GM19193 (cell line): ENCODE results near the gene ALG12.

Source experiments
- POLR2A ChIP-seq: IDR thresholded peaks from 4 replicates; pipeline ENCODE4 v1.6.1; 2011; ENCODE audit not compliant: insufficient read depth, insufficient read length; ENCODE audit errors: extremely low read depth

ALG12 gene

DNA sequence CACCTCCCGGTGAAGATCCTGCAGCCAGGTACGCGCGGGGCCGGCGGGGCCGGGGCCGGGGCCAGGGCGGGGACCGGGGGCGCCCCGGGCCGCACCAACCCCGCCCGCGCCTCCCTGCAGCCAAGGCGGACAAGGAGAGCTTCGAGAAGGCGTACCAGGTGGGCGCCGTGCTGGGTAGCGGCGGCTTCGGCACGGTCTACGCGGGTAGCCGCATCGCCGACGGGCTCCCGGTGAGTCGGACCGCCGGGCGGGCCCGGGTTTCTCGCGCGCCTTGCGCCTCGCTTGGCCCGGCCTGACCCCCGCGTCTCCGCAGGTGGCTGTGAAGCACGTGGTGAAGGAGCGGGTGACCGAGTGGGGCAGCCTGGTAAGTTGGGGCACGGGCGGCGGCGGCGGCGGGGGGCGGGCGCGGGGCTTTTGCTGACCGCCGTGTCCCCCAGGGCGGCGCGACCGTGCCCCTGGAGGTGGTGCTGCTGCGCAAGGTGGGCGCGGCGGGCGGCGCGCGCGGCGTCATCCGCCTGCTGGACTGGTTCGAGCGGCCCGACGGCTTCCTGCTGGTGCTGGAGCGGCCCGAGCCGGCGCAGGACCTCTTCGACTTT, 42.9 kb upstream of the ALG12 start:
- TF ChIP-seq POLR2A, result no peak

DNA sequence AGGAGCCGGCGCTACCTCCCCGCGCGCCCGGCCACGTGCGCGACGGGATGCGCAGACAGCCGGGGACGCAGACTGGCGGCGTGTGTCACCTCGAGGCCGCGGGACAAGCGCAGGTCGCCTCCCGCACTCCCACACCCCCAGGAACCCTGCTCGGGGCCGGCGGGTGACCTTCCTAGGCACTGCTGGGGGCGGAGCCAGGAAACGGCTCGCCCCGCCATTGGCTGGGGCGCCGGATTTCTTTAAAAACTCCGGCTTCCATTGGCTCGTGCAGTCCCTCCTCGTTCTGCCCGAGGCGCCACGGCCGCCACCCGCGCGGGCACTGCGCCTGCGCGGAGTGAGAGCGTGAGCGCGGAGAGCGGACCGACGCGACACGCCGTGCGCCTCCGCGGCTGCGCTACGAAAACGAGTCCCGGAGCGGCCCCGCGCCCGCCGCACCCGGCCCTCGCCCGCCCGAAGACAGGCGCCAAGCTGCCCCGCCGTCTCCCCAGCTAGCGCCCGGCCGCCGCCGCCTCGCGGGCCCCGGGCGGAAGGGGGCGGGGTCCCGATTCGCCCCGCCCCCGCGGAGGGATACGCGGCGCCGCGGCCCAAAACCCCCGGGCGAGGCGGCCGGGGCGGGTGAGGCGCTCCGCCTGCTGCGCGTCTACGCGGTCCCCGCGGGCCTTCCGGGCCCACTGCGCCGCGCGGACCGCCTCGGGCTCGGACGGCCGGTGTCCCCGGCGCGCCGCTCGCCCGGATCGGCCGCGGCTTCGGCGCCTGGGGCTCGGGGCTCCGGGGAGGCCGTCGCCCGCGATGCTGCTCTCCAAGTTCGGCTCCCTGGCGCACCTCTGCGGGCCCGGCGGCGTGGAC, 42.1 kb upstream of the ALG12 start, which contains the start of gene PIM3:
Gene PIM3 (plus strand): TSS at position 614 of the 846 bp plus-strand sequence. CDS start 176 bp downstream, at position 790.
- peak; percentile 92 for TF ChIP-seq POLR2A

DNA sequence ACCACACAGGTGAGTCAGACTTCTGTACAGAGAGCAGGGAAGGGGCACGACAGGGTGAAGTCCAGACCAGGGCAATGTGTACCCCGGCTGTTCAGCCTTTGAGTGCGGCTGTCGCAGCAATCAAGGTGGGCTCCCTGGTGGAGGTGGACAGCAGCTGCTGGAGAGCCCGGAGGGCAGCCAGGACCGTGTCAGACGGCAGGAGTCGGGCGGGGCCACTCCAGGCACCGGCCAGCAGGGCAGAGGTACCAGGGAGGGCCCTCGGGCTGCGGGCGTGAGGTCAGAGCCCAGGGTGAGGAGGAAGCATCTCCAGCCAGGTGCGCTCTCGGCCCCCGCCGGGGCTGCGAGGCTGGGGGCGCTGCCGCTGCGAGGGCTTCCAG, 41.5 kb upstream of the ALG12 start:
- TF ChIP-seq POLR2A, result no peak

DNA sequence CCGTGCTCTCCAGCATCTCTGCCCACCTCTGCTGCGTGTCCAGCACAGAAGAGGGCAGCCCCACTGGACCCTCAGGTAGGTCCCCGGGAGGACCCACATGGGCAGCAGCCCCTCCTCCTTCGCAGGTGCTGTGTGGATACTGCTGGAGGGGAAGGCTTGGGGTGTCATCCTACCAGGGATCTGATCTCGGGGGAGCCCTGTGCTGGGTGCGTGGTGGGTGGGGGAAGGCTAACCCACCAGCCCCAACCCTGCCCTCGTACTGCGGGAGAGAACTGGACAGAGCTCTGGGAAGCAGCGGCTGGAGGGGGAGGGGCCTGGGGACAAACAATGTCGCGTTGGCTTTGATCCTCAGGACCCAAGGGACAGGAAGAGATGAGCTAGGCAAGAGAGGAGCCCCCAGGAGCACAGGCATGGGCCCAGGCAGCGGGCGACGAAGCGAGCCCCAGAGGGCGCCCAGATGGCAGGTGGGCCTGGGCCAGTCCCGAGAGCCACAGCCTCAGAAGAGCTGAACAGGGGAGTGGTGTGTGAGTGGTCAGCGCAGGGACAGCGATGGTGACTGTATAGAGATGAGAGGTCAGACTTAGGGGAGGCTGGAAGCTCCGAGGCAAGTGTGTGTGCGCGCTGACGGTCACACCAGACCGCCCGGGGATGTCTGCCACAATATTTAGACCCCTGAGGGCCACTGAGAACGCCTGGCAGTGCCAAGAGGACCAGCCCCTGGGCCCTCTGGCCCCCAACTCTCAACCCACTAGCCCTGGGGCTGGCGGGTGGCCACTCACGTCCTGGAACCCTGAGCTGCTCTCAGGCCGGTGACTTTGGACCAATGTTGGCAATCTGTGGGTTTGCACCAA, 40.9 kb upstream of the ALG12 start:
- TF ChIP-seq POLR2A, result no peak

DNA sequence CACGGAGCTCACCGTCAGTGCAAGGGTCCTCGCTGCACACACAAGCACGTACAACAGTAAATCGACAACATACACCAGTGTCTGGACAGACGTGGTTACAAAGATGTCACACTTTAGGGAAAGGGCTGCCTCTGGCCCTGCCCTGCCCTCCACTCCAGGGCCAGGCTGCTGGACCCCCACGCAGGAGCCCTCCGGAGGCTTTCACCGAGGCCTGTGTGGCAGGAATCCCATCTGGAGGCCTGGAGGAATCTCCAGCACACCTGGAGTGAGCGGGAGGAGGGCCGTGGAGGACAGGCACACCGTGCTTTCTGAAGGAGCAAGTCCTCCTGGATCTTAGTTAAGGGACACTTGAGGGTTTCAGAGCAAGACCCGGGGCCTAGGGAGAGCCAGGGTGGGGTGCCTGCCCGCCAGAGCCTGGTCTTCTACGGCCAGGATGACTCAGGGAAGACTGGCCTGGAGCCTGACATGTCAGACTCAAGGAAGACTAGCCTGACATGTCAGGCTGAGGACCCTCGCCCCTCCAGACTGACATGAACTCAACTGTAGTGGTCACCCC, 40.2 kb upstream of the ALG12 start:
- no peak for TF ChIP-seq POLR2A

DNA sequence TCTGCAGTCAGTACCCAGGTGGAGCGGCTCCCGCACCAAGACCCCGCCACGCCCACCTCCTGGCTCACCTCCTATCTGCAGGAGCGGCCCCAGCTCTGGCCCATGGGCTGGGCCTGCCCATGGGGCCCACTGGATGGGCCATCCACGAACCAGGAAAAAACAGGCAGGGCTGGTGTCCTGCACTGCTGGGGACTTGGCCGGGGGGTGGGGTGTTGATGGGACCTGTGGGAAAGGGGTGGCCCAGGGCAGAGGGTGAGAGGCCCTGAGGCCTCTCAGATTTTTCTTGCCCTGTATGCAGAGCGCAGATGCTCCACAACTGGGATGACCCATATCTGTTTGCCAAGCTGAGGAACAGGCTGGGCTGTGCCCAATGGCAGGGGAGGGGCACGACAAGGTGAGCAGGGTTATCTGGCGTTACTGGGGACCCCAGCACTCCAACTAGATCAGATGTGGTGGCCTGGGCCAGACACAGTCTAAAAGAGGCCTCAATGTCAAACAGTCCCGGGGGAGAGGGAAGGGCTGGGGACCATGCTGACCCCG, 39.7 kb upstream of the ALG12 start:
- no peak for TF ChIP-seq POLR2A

DNA sequence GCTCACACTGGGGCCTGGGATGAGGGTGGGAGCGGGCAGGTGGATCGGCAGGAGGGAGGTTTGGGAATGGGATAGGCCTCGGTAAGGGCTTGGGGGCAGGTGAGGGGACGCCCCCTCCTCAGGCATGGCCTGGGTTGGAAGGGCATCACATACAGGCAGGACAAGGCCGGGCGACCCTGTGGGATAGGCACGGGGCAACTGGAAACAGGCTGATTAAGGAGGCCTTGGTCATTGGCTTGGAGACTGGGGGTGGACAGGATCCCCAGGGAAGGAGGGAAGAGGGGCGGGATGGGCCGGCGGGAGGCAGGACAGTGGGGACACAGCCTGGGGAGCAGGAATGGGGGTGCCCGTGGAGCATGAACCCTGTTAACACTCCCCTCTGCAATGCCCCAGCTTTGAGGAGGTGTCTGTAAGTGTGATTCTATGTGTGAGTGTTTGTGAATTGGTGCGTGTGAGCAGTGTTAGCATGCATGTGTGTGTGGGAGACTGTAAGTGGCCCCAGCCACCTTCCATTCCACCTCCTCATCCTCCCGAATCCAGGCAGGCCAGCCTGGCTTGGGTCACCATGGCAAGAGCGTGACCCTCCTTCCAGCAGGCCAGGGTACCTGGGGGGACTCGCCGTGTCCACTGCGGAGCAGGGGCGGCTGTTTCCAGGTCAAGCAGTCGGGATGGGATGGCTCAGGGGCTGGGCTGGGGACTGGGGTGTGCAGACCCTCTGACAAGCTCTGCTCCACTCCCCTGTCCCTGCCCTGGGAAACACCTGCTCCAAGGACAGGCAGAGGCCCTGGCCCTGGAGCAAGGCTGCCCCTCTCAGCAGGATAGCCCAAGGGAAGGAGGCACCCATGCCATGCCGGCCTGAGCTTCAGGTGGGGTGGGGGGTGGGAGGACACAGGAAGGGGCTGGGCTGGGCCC, 38.9 kb upstream of the ALG12 start:
- TF ChIP-seq POLR2A, result no peak

DNA sequence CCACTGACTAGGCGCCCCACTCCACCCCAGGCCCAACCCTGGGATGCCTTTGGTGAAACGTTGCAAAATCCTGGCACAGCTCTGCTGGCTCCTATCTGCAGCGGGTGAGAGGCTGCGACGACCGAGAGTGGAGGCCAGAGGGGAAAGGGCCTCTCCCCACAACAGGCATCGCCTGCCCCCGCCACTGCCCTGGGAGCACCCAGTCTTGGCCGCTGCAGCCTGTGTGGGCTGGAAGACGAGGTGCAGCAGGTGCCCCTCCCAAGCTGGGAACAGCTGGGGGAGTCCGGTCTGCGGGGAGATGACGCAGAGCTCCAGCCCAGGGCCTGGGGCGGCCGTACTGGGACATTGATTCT, 38.2 kb upstream of the ALG12 start:
- TF ChIP-seq POLR2A, result no peak

DNA sequence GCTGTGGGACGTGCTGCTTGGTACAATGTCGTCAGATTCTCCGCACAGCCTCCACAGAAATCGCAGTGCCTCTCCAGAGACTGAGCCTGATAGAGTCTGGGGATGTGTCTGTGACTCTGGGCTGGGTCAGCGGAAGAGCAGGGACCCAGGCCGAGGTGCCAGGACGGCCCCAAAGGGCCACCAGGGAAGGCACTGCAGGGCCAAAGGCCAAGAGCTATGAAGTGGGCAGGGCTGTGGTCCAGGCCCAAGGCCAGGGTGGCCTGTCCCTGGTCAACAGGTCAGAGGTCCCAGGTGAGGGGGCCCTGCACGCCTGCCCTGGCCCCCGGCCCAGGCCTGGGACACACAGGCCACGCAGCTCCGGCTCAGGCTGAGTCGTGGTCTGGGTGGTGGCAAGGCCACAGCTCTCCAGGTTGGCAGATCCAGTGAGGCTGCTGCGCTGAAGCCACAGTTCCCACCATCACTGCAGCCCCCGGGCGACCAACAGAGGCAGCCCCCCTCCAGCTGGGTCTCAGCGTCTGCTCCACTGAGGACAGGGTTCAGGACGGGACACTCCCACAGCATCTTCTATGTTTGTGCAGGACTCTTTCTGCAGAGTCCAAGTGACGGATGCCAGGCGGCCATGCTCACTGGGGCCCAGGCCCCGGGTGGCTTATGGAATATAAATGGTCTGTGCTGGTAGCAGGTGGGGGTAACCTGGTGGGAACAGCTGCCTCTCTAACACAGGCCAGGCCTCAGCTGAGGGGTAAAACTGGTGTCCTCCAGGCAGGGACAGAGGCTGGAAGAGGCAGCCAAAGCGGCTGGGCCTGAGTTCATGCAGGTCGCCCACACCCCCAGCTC, 37.6 kb upstream of the ALG12 start:
- TF ChIP-seq POLR2A, result no peak

DNA sequence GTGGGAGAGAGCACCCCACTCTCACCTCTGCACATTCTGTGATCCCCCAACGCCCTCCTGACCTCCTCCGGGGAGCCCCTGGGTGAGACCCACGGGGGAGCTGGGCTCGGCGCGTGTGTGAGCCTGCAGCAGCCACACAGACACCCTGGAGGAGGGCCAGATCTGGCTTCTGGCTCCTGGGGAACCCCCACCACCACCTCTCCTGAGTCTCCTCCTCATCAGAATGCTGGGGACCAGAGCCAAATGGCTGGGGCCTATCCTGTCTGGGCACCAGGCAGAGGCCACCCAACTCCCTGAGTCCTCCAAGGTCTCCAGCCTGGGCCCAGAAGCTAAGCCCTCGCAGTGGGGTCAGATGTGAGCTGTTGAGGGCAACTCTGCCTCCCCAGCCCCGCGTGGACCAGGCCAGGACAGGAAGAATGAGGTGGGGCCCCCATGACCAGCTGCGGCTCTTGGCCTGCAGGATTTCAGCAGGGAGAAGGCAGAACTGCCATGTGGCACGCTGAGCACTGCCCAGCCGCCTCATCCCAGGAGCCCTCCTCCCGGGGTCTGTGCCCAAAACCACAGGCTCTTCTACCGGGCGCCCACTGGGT, 36.8 kb upstream of the ALG12 start:
- no peak for TF ChIP-seq POLR2A

DNA sequence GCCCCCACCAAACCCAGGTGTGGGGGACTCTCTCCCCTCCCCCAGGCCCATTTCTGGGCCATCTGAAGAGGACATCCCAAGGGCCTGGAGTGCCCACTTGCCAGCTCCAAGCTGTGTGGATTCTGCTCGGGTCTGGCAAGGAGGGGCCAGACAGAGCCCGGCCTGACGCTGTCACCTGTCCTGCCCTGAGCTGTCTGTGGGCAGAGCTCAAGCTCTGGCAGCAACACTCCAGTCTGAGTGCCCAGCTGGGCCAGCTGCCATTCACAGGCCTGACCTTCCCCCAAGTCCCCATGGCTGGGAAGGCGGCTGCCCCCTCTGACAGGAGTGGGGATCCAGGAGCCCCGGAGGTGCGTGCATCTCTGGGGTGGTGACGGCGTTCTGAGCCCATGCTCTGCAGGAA, 36.1 kb upstream of the ALG12 start:
- TF ChIP-seq POLR2A, result no peak

DNA sequence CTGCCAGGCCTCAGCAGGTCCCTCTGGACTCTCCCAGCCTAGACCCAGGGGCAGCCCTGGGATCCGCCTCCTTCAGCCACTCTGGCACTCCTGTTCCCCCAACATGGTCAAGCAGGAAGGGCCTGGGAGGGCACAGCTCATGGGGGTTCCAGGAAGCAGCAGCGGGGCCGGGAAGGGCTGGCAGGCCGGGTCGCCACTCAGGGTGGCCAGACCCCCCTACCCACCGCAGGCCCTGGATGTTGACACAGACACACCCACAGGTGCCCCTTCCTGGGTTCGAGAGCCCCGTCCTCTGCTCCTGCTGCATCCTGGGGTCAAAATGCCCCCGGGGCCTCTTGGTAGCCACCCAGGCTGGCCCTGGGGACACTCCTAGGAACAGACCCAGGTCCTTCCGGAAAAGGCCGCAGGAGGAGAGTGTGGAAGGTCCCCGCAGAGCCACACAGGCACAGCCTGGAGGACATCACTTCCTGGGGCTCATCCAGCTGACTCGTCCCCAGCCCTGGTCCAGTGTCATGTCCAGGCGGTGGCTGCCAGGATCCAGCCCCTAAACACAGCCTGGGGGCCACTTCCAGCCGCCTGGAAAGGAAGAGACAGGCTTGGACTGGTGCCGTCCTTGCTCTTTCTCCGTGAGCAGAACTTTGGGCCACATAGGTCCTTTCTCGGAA, 35.6 kb upstream of the ALG12 start:
- no peak for TF ChIP-seq POLR2A
